SU-DHL-6 (cell line): ENCODE results near the gene MOG.

ENCODE experiments used
- H2AFZ ChIP-seq: fragments of 200-600 bp; sonication (generic); 2 replicates; pipeline ENCODE4 v1.6.1; 2014; ENCODE audit warnings: low read depth, mild to moderate bottlenecking, moderate library complexity, mixed read lengths, antibody characterized with exemption, low read length; ENCODE audit not compliant: severe bottlenecking
- H3F3A ChIP-seq: fragments of 200-600 bp; shearing (Covaris generic); 2 replicates; pipeline ENCODE4 v1.6.0; 2016; ENCODE audit warnings: antibody characterized with exemption, mild to moderate bottlenecking; ENCODE audit not compliant: insufficient read depth
- H3K27ac ChIP-seq: fragments of 200-600 bp; sonication (generic); 2 replicates; pipeline ENCODE4 v1.5.1; 2016; ENCODE audit warnings: low read depth, mild to moderate bottlenecking, low read length, moderate library complexity, mixed read lengths
- H3K27me3 ChIP-seq: fragments of 200-600 bp; sonication (generic), shearing (Covaris generic); 2 replicates; pipeline ENCODE4 v1.6.0; 2014; ENCODE audit warnings: mild to moderate bottlenecking, low read length
- H3K36me3 ChIP-seq: fragments of 200-600 bp; sonication (generic); 2 replicates; pipeline ENCODE4 v1.6.1; 2014; ENCODE audit warnings: mild to moderate bottlenecking, low read length, mixed read lengths
- H3K4me2 ChIP-seq: fragments of 300-600, 200-600 bp; shearing (Covaris generic), sonication (generic); 2 replicates; pipeline ENCODE4 v1.6.0; 2014; ENCODE audit warnings: low read length, low read depth, mild to moderate bottlenecking; ENCODE audit not compliant: poor library complexity, severe bottlenecking
- H3K4me3 ChIP-seq: fragments of 200-600 bp; sonication (generic); 2 replicates; pipeline ENCODE4 v1.5.1; 2014; ENCODE audit warnings: antibody characterized with exemption, low read length, mild to moderate bottlenecking, mixed read lengths; ENCODE audit not compliant: insufficient read depth, poor library complexity, severe bottlenecking
- H3K79me2 ChIP-seq: fragments of 200-600 bp; sonication (generic); 2 replicates; pipeline ENCODE4 v1.6.1; 2014; ENCODE audit warnings: mild to moderate bottlenecking, low read length, moderate library complexity; ENCODE audit not compliant: insufficient read depth
- H3K9ac ChIP-seq: fragments of 200-600 bp; sonication (generic); 2 replicates; pipeline ENCODE4 v1.7.0; 2014; ENCODE audit warnings: mild to moderate bottlenecking, low read length
- H3K9me2 ChIP-seq: fragments of 200-600 bp; sonication (generic); replicated peaks from 2 replicates; pipeline ENCODE4 v1.6.1; 2014; ENCODE audit warnings: low read length; ENCODE audit not compliant: insufficient read depth
- H3K9me3 ChIP-seq: fragments of 200-600 bp; sonication (generic); 2 replicates; pipeline ENCODE4 v1.6.1; 2014; ENCODE audit warnings: low read length, mixed read lengths; ENCODE audit not compliant: insufficient read depth
- H4K20me1 ChIP-seq: fragments of 200-600 bp; sonication (generic); 2 replicates; pipeline ENCODE4 v1.6.1; 2014; ENCODE audit warnings: low read depth, mild to moderate bottlenecking, antibody characterized with exemption, low read length, moderate library complexity, mixed read lengths
- CTCF ChIP-seq: fragments of 200-600 bp; sonication (generic); IDR thresholded peaks from one replicate; pipeline ENCODE4 v1.5.1; 2017; ENCODE audit warnings: antibody characterized with exemption, mild to moderate bottlenecking, low read length, moderate library complexity; ENCODE audit not compliant: insufficient read depth, poor library complexity, severe bottlenecking
- EZH2phosphoT487 ChIP-seq: fragments of 200-600 bp; sonication (generic), shearing (Covaris generic); conservative IDR thresholded peaks from 2 replicates; pipeline ENCODE4 v1.6.1; 2018; ENCODE audit warnings: mild to moderate bottlenecking, antibody characterized with exemption, low read length, moderate library complexity, mixed read lengths

The MOG gene

GRCh38 chr6:29665942-29666825, 9.3 kb downstream of the MOG start:
- Histone ChIP-seq H3K36me3 (no peaks in the 10 kb centered on the region), H3F3A (no peaks in the 10 kb centered on the region), H3K79me2 (no peaks in the 10 kb centered on the region), H3K4me3 (no peak overlapping the region), H3K27me3 (no peaks in the 10 kb centered on the region), H3K4me2 (no peak overlapping the region), H3K9ac (no peak overlapping the region), H3K9me2 (no peaks in the 10 kb centered on the region), H3K9me3 (no peaks in the 10 kb centered on the region), H2AFZ (no peak overlapping the region), H4K20me1 (no peaks in the 10 kb centered on the region), H3K27ac (no peak overlapping the region)
- TF ChIP-seq EZH2phosphoT487 (no peak), CTCF (no peak)

GRCh38 chr6:29666826-29667130, 9.9 kb downstream of the MOG start:
- no peak overlapping the region for H3K27ac ChIP-seq

GRCh38 chr6:29667158-29667557, 10.3 kb downstream of the MOG start:
- Histone ChIP-seq H4K20me1 (no peaks in the 10 kb centered on the region), H3K9ac (no peak overlapping the region), H3K27me3 (no peaks in the 10 kb centered on the region), H3K4me2 (no peak overlapping the region), H3K36me3 (no peaks in the 10 kb centered on the region), H3F3A (no peaks in the 10 kb centered on the region), H2AFZ (no peak overlapping the region), H3K4me3 (no peak overlapping the region), H3K9me2 (no peaks in the 10 kb centered on the region), H3K9me3 (no peaks in the 10 kb centered on the region), H3K27ac (no peak overlapping the region), H3K79me2 (no peaks in the 10 kb centered on the region)
- TF ChIP-seq CTCF (no peak), EZH2phosphoT487 (no peak)

More at GRCh38 chr6:29666826-29667130, 9.9 kb downstream of the MOG start:
- no peaks in the 10 kb centered on the region for H3K27me3 ChIP-seq
- no peak overlapping the region for H3K9ac ChIP-seq
- H3K79me2 ChIP-seq = no peaks in the 10 kb centered on the region
- no peak overlapping the region for H2AFZ ChIP-seq
- H3K9me3 ChIP-seq = no peaks in the 10 kb centered on the region
- no peaks in the 10 kb centered on the region for H3K36me3 ChIP-seq
- no peaks in the 10 kb centered on the region for H3K9me2 ChIP-seq
- no peak overlapping the region for H3K4me3 ChIP-seq
- H3K4me2 ChIP-seq = no peak overlapping the region
- no peaks in the 10 kb centered on the region for H4K20me1 ChIP-seq
- no peak for TF ChIP-seq EZH2phosphoT487
- no peak for TF ChIP-seq CTCF
- no peaks in the 10 kb centered on the region for H3F3A ChIP-seq
